SK-N-SH (cell line): Measurements from ENCODE around the gene ARL11. TPM values are rescaled to one million over a fixed set of nuclear protein-coding genes. Genes with fewer than 3 reads are reported as not detected.

ENCODE experiments used
- CTCF ChIA-PET: fragments of 300-600, 350-600 bp; formaldehyde crosslinking; extraction: SDS; loops from one replicate; lab custom pipeline; 2021; lab: Yijun Ruan, JAX
- POLR2A ChIA-PET: fragments of 350-600 bp; sonication (Branson Sonifier 250); formaldehyde crosslinking; extraction: SDS; loops from one replicate; lab custom pipeline; 2020; ENCODE audit warnings: antibody characterized with exemption, inconsistent platforms; lab: Yijun Ruan, JAX
- DNase-seq: peaks from one replicate; pipeline ENCODE4 v3.0.0; 2012
- H2AFZ ChIP-seq: fragments of 200-600 bp; sonication (generic); 2 replicates; pipeline ENCODE4 v1.8.1; 2016; ENCODE audit warnings: antibody characterized with exemption, mild to moderate bottlenecking, low read depth
- H3F3A ChIP-seq: fragments of 200-600 bp; sonication (generic); replicated peaks from 2 replicates; pipeline ENCODE3; 2016; ENCODE audit warnings: antibody characterized with exemption, mild to moderate bottlenecking; ENCODE audit not compliant: insufficient read depth
- H3K27ac ChIP-seq, 2 experiments: fragments of 200-500 bp in 1 of 2; fragments of 200-600 bp in 1 of 2; sonication (Bioruptor generic) in 1 of 2; sonication (generic), shearing (Covaris generic) in 1 of 2; 2 replicates each; pipeline versions ENCODE4 v1.5.1 to v1.6.1; 2014 to 2016; ENCODE audit warnings: low read depth in 2 of 2, inconsistent platforms in 1 of 2, low read length in 1 of 2, mild to moderate bottlenecking in 1 of 2, mixed read lengths in 1 of 2
- H3K27me3 ChIP-seq: fragments of 200-600 bp; sonication (generic), shearing (Covaris generic); 2 replicates; pipeline ENCODE4 v1.6.1; 2016; ENCODE audit warnings: mixed run types; ENCODE audit not compliant: insufficient read depth
- H3K36me3 ChIP-seq, 2 experiments: fragments of 200-500 bp in 1 of 2; fragments of 200-600 bp in 1 of 2; sonication (Bioruptor generic) in 1 of 2; sonication (generic) in 1 of 2; replicated peaks in 1 of 2; 2 replicates each; pipeline versions ENCODE3 to v1.5.1; 2014 to 2016; ENCODE audit warnings: low read length in 1 of 2, mild to moderate bottlenecking in 1 of 2; ENCODE audit not compliant: insufficient read depth in 2 of 2, control insufficient read depth in 1 of 2
- H3K4me1 ChIP-seq, 2 experiments: fragments of 200-500 bp in 1 of 2; fragments of 200-600 bp in 1 of 2; sonication (Bioruptor generic) in 1 of 2; sonication (generic), shearing (Covaris generic) in 1 of 2; 2 replicates each; pipeline versions ENCODE4 v1.5.1 to v1.6.1; 2014 to 2016; ENCODE audit warnings: low read depth in 1 of 2, low read length in 1 of 2, mixed run types in 1 of 2; ENCODE audit not compliant: insufficient read depth in 2 of 2, control insufficient read depth in 1 of 2
- H3K4me2 ChIP-seq: fragments of 200-600 bp; sonication (generic), shearing (Covaris generic); 2 replicates; pipeline ENCODE4 v1.6.1; 2017; ENCODE audit warnings: mixed run types
- H3K4me3 ChIP-seq, 2 experiments: fragments of 200-500 bp in 1 of 2; fragments of 200-600 bp in 1 of 2; sonication (Bioruptor generic) in 1 of 2; sonication (generic), shearing (Covaris generic) in 1 of 2; 2 replicates each; pipeline versions ENCODE4 v1.5.1 to v1.8.1; 2014 to 2016; ENCODE audit warnings: low read depth in 2 of 2, inconsistent platforms in 1 of 2, low read length in 1 of 2, mild to moderate bottlenecking in 1 of 2, mixed read lengths in 1 of 2, moderate library complexity in 1 of 2
- H3K79me2 ChIP-seq: fragments of 200-600 bp; sonication (generic); 2 replicates; pipeline ENCODE4 v1.8.1; 2017; ENCODE audit warnings: mild to moderate bottlenecking; ENCODE audit not compliant: insufficient read depth
- H3K9ac ChIP-seq: fragments of 200-600 bp; sonication (generic); 2 replicates; pipeline ENCODE4 v1.6.1; 2017; ENCODE audit warnings: mixed run types
- H3K9me2 ChIP-seq: fragments of 200-600 bp; sonication (generic); 2 replicates; pipeline ENCODE4 v1.6.1; 2017; ENCODE audit warnings: mixed run types
- H3K9me3 ChIP-seq: fragments of 200-600 bp; sonication (generic); 2 replicates; pipeline ENCODE4 v1.6.1; 2017; ENCODE audit warnings: mixed run types, mild to moderate bottlenecking, moderate library complexity
- H4K20me1 ChIP-seq: fragments of 200-600 bp; sonication (generic); 2 replicates; pipeline ENCODE4 v1.6.1; 2017; ENCODE audit warnings: mild to moderate bottlenecking, mixed run types; ENCODE audit not compliant: insufficient read depth
- EP300 ChIP-seq, 2 experiments: IDR thresholded peaks; 2 replicates each; pipeline versions ENCODE4 v1.4.0 to v1.6.1; 2012; ENCODE audit warnings: borderline replicate concordance in 1 of 2, low read depth in 1 of 2, low read length in 1 of 2
- EZH2phosphoT487 ChIP-seq: fragments of 200-600 bp; sonication (generic); IDR thresholded peaks from 2 replicates; pipeline ENCODE4 v1.6.1; 2017; ENCODE audit warnings: low read depth, mixed run types, mild to moderate bottlenecking, antibody characterized with exemption, moderate library complexity, borderline replicate concordance
- FOXJ3 ChIP-seq: sonication (generic); formaldehyde crosslinking; IDR thresholded peaks from 2 replicates; pipeline ENCODE4 v1.5.1; 2020; ENCODE audit warnings: mild to moderate bottlenecking, missing genetic modification reagents
- GABPA ChIP-seq: IDR thresholded peaks from 2 replicates; pipeline ENCODE4 v1.4.0; 2012; ENCODE audit warnings: low read depth, mild to moderate bottlenecking
- GATA2 ChIP-seq: sonication (generic); formaldehyde crosslinking; IDR thresholded peaks from 2 replicates; pipeline ENCODE4 v1.5.0; 2020; ENCODE audit warnings: mild to moderate bottlenecking, missing genetic modification reagents
- JUND ChIP-seq: IDR thresholded peaks from 2 replicates; pipeline ENCODE4 v1.4.0; 2012
- MXI1 ChIP-seq: IDR thresholded peaks from 2 replicates; pipeline ENCODE4 v1.6.1; 2012; ENCODE audit warnings: mild to moderate bottlenecking, low read depth, low read length, improper control_type of control experiment
- NRF1 ChIP-seq: IDR thresholded peaks from 2 replicates; pipeline ENCODE4 v1.6.1; 2012; ENCODE audit warnings: low read depth, mild to moderate bottlenecking, low read length
- RAD21 ChIP-seq: IDR thresholded peaks from 2 replicates; pipeline ENCODE4 v1.6.1; 2012; ENCODE audit warnings: mild to moderate bottlenecking, low read length
- RCOR1 ChIP-seq: fragments of 150-350 bp; IDR thresholded peaks from 2 replicates; pipeline ENCODE4 v1.6.1; 2017; ENCODE audit warnings: antibody characterized with exemption, low read length
- REST ChIP-seq: IDR thresholded peaks from 2 replicates; pipeline ENCODE4 v1.6.1; 2012; ENCODE audit warnings: mild to moderate bottlenecking, low read depth, low read length, moderate library complexity
- RFX5 ChIP-seq: IDR thresholded peaks from 2 replicates; pipeline ENCODE4 v1.6.1; 2012; ENCODE audit warnings: mild to moderate bottlenecking, improper control_type of control experiment, low read length
- RXRA ChIP-seq: IDR thresholded peaks from 2 replicates; pipeline ENCODE4 v1.4.0; 2012; ENCODE audit warnings: low read depth, mild to moderate bottlenecking, borderline replicate concordance
- SIN3A ChIP-seq: IDR thresholded peaks from 2 replicates; pipeline ENCODE4 v1.6.1; 2012; ENCODE audit warnings: low read depth, mild to moderate bottlenecking, low read length, moderate library complexity, borderline replicate concordance
- SMC3 ChIP-seq: IDR thresholded peaks from 2 replicates; pipeline ENCODE4 v1.6.1; 2012; ENCODE audit warnings: low read depth, low read length, improper control_type of control experiment
- TAF1 ChIP-seq: IDR thresholded peaks from 2 replicates; pipeline ENCODE4 v1.6.1; 2012; ENCODE audit warnings: low read depth, mild to moderate bottlenecking, low read length, moderate library complexity, borderline replicate concordance
- TCF12 ChIP-seq: IDR thresholded peaks from 2 replicates; pipeline ENCODE4 v1.4.0; 2012
- TEAD4 ChIP-seq: IDR thresholded peaks from 2 replicates; pipeline ENCODE4 v1.4.0; 2012; ENCODE audit warnings: mild to moderate bottlenecking, borderline replicate concordance; ENCODE audit not compliant: insufficient read depth
- USF2 ChIP-seq: fragments of 150-350 bp; IDR thresholded peaks from 2 replicates; pipeline ENCODE4 v1.6.1; 2017; ENCODE audit warnings: antibody characterized with exemption, low read length, low read depth, borderline replicate concordance
- YY1 ChIP-seq: IDR thresholded peaks from 2 replicates; pipeline ENCODE4 v1.4.0; 2012; ENCODE audit warnings: low read depth, mild to moderate bottlenecking
- WGBS: methylation state at CpG from one replicate; pipeline ENCODE4 v1.1.6; 2017; ENCODE audit warnings: low lambda C conversion rate; 5-methylcytosine and 5-hydroxymethylcytosine counted together
- polyA plus RNA-seq, 3 experiments: library from polyadenylated mRNA; depleted of rRNA; stranded (reverse); fragments of >200 nt; gene quantifications; 2 replicates each; pipeline ENCODE4 v1.2.3, GENCODE V29; 2012
- TF ChIP-seq, protein P1 (sequence below): fragments of 150-350 bp; IDR thresholded peaks from 2 replicates; pipeline ENCODE4 v1.6.1; 2016; ENCODE audit warnings: mild to moderate bottlenecking, low read depth, low read length

Gene ARL11
- polyA plus RNA-seq (2012; rRNA removed), result not detected in 2 replicates
- not detected in 2 replicates for polyA plus RNA-seq (2012; cell fraction: cytosol; rRNA removed)
- not detected in 2 replicates for polyA plus RNA-seq (2012; cell fraction: nucleus; rRNA removed)

GRCh38 chr13:49627831-49628652, at the start of gene ARL11:
TSS of gene ARL11 (plus strand) at chr13:49628507. CDS start at chr13:49630448, 1,941 bp downstream.
- Histone ChIP-seq H3K4me3 (no peak within 1 kb of the TSS), H3K9ac (no peak within 1 kb of the TSS), H3K9me2 (no peaks in the 10 kb centered on the region)
- TF ChIP-seq RFX5 (no peak), NRF1 (no peak), EZH2phosphoT487 (no peak), JUND (no peak), TAF1 (no peak), TCF12 (no peak), GABPA (no peak), RAD21 (no peak), SMC3 (no peak), MXI1 (no peak)
- TF ChIP-seq, protein P1, sequence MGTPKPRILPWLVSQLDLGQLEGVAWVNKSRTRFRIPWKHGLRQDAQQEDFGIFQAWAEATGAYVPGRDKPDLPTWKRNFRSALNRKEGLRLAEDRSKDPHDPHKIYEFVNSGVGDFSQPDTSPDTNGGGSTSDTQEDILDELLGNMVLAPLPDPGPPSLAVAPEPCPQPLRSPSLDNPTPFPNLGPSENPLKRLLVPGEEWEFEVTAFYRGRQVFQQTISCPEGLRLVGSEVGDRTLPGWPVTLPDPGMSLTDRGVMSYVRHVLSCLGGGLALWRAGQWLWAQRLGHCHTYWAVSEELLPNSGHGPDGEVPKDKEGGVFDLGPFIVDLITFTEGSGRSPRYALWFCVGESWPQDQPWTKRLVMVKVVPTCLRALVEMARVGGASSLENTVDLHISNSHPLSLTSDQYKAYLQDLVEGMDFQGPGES, result no peak
- TF ChIP-seq, all 33 proteins: peak for 0
- POLR2A ChIA-PET, result no interaction called here
- CTCF ChIA-PET, result interaction anchor here (1.2 kb wide), 1 partner anchor 21 kb away, joined by 3 read pairs; no protein-coding TSS in a partner anchor
- no peak within 1 kb of the TSS for H2AFZ ChIP-seq
- no peaks in the 10 kb centered on the region for H3F3A ChIP-seq
- no peaks in the 10 kb centered on the region for H3K4me1 ChIP-seq
- WGBS, result 82% methylated on average over 12 of the region's 17 CpGs
- H3K36me3 ChIP-seq, result no peaks in the 10 kb centered on the region
- no peaks in the 10 kb centered on the region for H3K79me2 ChIP-seq
- no peaks in the 10 kb centered on the region for H3K9me3 ChIP-seq
- H3K27ac ChIP-seq, result no peak within 1 kb of the TSS
- H3K4me2 ChIP-seq, result no peak within 1 kb of the TSS
- no peak for DNase-seq
- no peaks in the 10 kb centered on the region for H3K27me3 ChIP-seq
- H4K20me1 ChIP-seq, result no peaks in the 10 kb centered on the region

- Histone ChIP-seq H3K4me2 (no peak overlapping the region), H3K36me3 (peaks cover 10 to 13% of the 10 kb centered on the region in 2 experiments), H3K4me1 (peaks cover 0 to 2% of the 10 kb centered on the region in 2 experiments; a peak in 2 of 4 replicates), H3K79me2 (peaks cover 33% of the 10 kb centered on the region), H3K27ac (no peak overlapping the region), H3K9me3 (no peaks in the 10 kb centered on the region), H3F3A (no peaks in the 10 kb centered on the region), H2AFZ (no peak overlapping the region), H3K4me3 (no peak overlapping the region), H4K20me1 (no peaks in the 10 kb centered on the region), H3K27me3 (no peaks in the 10 kb centered on the region), H3K9me2 (no peaks in the 10 kb centered on the region), H3K9ac (no peak overlapping the region)
- CTCF ChIA-PET, result no interaction called here
- WGBS, result 95% methylated on average over 3 of the region's 3 CpGs
- POLR2A ChIA-PET, result no interaction called here
- DNase-seq, result no peak
- TF ChIP-seq USF2 (no peak), REST (no peak), GATA2 (CRISPR knock-in tag) (no peak), RXRA (no peak), SIN3A (no peak), YY1 (no peak), RCOR1 (no peak), FOXJ3 (CRISPR knock-in tag) (no peak), TEAD4 (no peak), EP300 (IDR thresholded peaks at IDR 0.05; ENCODE audit: borderline replicate concordance in 1 of 2, low read depth in 1 of 2, low read length in 1 of 2) (no peak)
- TF ChIP-seq, protein P1, result no peak
These were observed 48.8 kb upstream of the ARL11 start for GRCh38 chr13:49579501-49579900.
